Gastrocnemius medialis (tissue), 4 donors: Measurements from ENCODE around the gene INPP5E. TPM values are rescaled to one million over a fixed set of nuclear protein-coding genes. Genes with fewer than 3 reads are reported as not detected.

Experiments
- ATAC-seq, 2 donors: fragments of 150-250 bp; one replicate each; pipeline ENCODE4 v1.9.1; 2016
- DNase-seq, 2 donors: peaks; one replicate each; pipeline ENCODE4 v3.0.0-alpha.2; 2019
- H3K27ac ChIP-seq, 4 donors: fragments of 200-600 bp; sonication (generic); 1 replicate in 1 of 4; 2 replicates in 3 of 4; pipeline ENCODE4 v1.5.1; 2016 to 2018; ENCODE audit warnings: mild to moderate bottlenecking in 2 of 4, moderate library complexity in 1 of 4
- H3K27me3 ChIP-seq, 3 donors: fragments of 200-600 bp; sonication (generic) in 2 of 3; 1 replicate in 1 of 3; 2 replicates in 2 of 3; pipeline versions ENCODE4 v1.5.1 to v1.6.0; 2016 to 2019; ENCODE audit warnings: mild to moderate bottlenecking in 1 of 3, moderate library complexity in 1 of 3
- H3K36me3 ChIP-seq, 2 donors: fragments of 200-600 bp; sonication (generic) in 1 of 2; one replicate each; pipeline ENCODE4 v1.5.1; 2017 to 2018
- H3K4me1 ChIP-seq, 2 donors: fragments of 200-600 bp; sonication (generic) in 1 of 2; one replicate each; pipeline ENCODE4 v1.5.1; 2016 to 2017; ENCODE audit warnings: mild to moderate bottlenecking in 2 of 2
- H3K4me3 ChIP-seq, 4 donors: fragments of 200-600 bp; sonication (generic) in 3 of 4; 1 replicate in 1 of 4; 2 replicates in 3 of 4; pipeline ENCODE4 v1.5.1; 2016 to 2019; ENCODE audit warnings: mild to moderate bottlenecking in 2 of 4
- H3K9me3 ChIP-seq, 3 donors: fragments of 200-600 bp; sonication (generic) in 2 of 3; 1 replicate in 1 of 3; 2 replicates in 2 of 3; pipeline ENCODE4 v1.5.1; 2016 to 2019
- POLR2A ChIP-seq, 2 donors: fragments of 450-650 bp; IDR thresholded peaks; one replicate each; pipeline ENCODE4 v1.6.1; 2017; ENCODE audit warnings: antibody characterized with exemption in 2 of 2, mild to moderate bottlenecking in 2 of 2, moderate library complexity in 2 of 2
- in situ Hi-C, 4 donors: fragments of 200-750 bp; cut with MboI; loops; one replicate each; pipeline versions ENCODE4 v1.15.0 to v1.8.0; 2017; ENCODE audit warnings: low sequenced_read_pairs in 4 of 4
- intact Hi-C: fragments of 100-400 bp; cut with DNase I; formaldehyde crosslinking; loops from one replicate; pipeline ENCODE4 v1.15.1; 2023; ENCODE audit warnings: low total_unique reads
- total RNA-seq, 4 donors: library from RNA; depleted of rRNA; stranded (reverse); fragments of >200 nt; gene quantifications; one replicate each; pipeline versions ENCODE4 v1.1.0 to v1.2.3, GENCODE V29; 2016
- TF ChIP-seq, protein P1 (sequence below), 5 experiments: fragments of 450-650 bp in 3 of 5; fragments of 200-600 bp in 2 of 5; sonication (generic) in 2 of 5; IDR thresholded peaks in 4 of 5; conservative IDR thresholded peaks in 1 of 5; 1 replicate in 4 of 5; 2 replicates in 1 of 5; pipeline ENCODE4 v1.5.1; 2016 to 2019; ENCODE audit warnings: antibody characterized with exemption in 5 of 5, mild to moderate bottlenecking in 3 of 5, moderate library complexity in 3 of 5

Gene INPP5E
- total RNA-seq, 4 donors from 2014 or later: 5.0 to 6.7 (median 5.9) TPM

DNA sequence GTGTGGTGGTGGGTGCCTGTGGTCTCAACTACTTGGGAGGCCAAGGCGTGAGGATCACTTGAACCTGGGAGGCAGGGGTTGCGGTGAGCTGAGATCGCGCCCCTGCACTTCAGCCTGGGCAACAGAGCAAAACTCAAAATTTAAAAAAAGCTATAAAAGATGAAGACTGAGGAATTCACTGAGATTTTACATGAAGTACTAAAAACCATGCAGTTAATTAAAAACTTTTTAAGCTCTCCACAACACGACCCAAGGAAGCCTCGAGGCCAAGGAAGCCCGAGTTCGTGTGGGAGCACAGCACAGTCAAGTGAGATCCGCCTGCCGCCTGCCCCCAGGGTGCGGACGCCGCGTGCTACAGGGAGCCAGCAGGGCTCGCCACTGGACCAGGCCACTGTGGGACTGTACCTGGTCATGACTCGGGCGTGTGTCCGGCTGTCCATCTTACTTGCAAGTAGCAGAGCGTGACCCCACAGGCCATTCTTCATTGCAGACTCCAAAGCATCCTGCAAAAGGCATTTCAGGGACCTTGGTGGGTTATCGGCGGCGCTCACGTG lies 21.2 kb upstream of the INPP5E start:
- no peak overlapping the region for H3K27ac ChIP-seq
- DNase-seq (no peak), ATAC-seq (no peak)
- peaks cover 6 to 100% of the 10 kb centered on the region in 2 donors for H3K36me3 ChIP-seq
- H3K4me3 ChIP-seq: no peak overlapping the region
- TF ChIP-seq POLR2A (IDR thresholded peaks at IDR 0.05): no peak
- TF ChIP-seq, protein P1, sequence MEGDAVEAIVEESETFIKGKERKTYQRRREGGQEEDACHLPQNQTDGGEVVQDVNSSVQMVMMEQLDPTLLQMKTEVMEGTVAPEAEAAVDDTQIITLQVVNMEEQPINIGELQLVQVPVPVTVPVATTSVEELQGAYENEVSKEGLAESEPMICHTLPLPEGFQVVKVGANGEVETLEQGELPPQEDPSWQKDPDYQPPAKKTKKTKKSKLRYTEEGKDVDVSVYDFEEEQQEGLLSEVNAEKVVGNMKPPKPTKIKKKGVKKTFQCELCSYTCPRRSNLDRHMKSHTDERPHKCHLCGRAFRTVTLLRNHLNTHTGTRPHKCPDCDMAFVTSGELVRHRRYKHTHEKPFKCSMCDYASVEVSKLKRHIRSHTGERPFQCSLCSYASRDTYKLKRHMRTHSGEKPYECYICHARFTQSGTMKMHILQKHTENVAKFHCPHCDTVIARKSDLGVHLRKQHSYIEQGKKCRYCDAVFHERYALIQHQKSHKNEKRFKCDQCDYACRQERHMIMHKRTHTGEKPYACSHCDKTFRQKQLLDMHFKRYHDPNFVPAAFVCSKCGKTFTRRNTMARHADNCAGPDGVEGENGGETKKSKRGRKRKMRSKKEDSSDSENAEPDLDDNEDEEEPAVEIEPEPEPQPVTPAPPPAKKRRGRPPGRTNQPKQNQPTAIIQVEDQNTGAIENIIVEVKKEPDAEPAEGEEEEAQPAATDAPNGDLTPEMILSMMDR (IDR thresholded peaks at IDR 0.05 in 4 of 5, conservative IDR thresholded peaks at IDR 0.05 in 1 of 5): no peak
- in situ Hi-C loops: no loop called here
- H3K4me1 ChIP-seq: no peaks in the 10 kb centered on the region
- intact Hi-C loops: no loop called here
- no peaks in the 10 kb centered on the region for H3K9me3 ChIP-seq
- H3K27me3 ChIP-seq: no peaks in the 10 kb centered on the region

DNA sequence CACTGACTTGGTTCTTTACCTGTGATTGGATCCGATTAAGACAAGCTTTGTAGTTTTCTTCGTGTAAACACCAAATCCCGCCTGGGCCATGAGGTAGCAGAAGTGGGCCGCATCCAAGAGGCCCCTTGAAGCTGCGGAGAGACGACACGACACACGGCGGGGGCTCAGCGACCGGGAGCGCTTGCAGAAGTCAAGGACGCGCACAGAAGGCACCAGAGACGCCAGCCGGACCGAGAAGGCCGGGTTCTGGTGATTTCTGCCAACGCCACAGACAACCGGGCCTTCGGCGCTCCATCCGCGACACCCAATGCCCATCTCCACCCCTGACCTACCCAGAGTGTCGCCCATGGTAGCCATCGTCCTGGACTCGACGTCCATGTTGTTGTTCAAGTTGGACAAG lies 19.8 kb upstream of the INPP5E start:
- no peaks in the 10 kb centered on the region for H3K27me3 ChIP-seq
- DNase-seq (no peak), ATAC-seq (no peak)
- no peaks in the 10 kb centered on the region for H3K9me3 ChIP-seq
- no peak overlapping the region for H3K4me3 ChIP-seq
- intact Hi-C loops (no loop called here), in situ Hi-C loops (no loop called here)
- H3K36me3 ChIP-seq: peaks cover 6 to 100% of the 10 kb centered on the region in 2 donors
- TF ChIP-seq, protein P1 (IDR thresholded peaks at IDR 0.05 in 4 of 5, conservative IDR thresholded peaks at IDR 0.05 in 1 of 5): no peak
- TF ChIP-seq POLR2A (IDR thresholded peaks at IDR 0.05): no peak
- no peak overlapping the region for H3K27ac ChIP-seq
- no peaks in the 10 kb centered on the region for H3K4me1 ChIP-seq

DNA sequence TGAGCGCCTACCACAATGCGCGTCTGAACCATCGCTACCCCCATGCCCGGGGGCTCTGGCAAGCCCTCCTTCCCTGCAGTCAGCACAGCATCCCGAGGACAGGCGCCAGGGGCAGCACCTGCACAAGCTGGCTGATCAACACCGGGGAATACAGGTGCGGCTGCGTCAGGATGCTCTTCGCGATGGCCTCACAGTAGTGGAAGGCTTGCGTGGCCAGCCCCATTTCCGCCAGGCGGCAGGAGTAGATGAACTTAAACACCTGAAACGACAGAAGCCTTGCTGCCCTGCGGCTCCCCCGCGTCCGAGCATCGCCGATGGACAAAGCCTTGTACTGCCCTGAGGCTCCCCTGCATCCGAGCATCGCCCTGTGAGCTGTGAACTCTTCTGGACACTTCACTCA lies 17.7 kb upstream of the INPP5E start:
- H3K27me3 ChIP-seq: no peaks in the 10 kb centered on the region
- H3K27ac ChIP-seq: no peak overlapping the region
- no peaks in the 10 kb centered on the region for H3K9me3 ChIP-seq
- TF ChIP-seq POLR2A (IDR thresholded peaks at IDR 0.05): no peak
- TF ChIP-seq, protein P1 (IDR thresholded peaks at IDR 0.05 in 4 of 5, conservative IDR thresholded peaks at IDR 0.05 in 1 of 5): no peak
- H3K4me1 ChIP-seq: no peaks in the 10 kb centered on the region
- no peak overlapping the region for H3K4me3 ChIP-seq
- intact Hi-C loops (no loop called here), in situ Hi-C loops (no loop called here)
- ATAC-seq (no peak), DNase-seq (no peak)
- H3K36me3 ChIP-seq: peaks cover 2 to 88% of the 10 kb centered on the region in 2 donors

DNA sequence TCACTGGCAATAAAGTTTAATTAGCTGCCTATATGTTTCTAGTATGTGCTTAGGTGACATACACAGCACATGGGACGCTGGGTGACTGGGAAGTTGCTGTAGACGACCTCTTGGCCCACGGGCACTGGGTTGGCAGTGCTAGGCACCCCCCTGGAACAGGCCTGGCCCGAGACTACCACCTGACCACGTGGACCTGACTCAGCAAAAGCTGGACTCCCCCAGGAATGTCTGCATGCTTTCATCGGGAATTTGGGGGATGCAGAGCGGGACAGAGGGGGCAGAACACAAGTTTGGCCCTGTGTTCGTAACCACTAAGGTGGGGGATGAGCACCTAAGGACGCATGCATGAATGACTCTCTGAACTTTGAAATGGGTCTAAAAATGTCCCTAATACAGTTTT lies 16.6 kb upstream of the INPP5E start:
- no peaks in the 10 kb centered on the region for H3K9me3 ChIP-seq
- no peaks in the 10 kb centered on the region for H3K27me3 ChIP-seq
- no peak for ATAC-seq
- intact Hi-C loops (no loop called here), in situ Hi-C loops (no loop called here)
- DNase-seq: no peak
- TF ChIP-seq, protein P1 (IDR thresholded peaks at IDR 0.05 in 4 of 5, conservative IDR thresholded peaks at IDR 0.05 in 1 of 5): no peak
- H3K36me3 ChIP-seq: peaks cover 2 to 86% of the 10 kb centered on the region in 2 donors
- H3K4me3 ChIP-seq: no peak overlapping the region
- no peak overlapping the region for H3K27ac ChIP-seq
- no peaks in the 10 kb centered on the region for H3K4me1 ChIP-seq
